ENCODE measurements around the gene AQP10. TPM values are rescaled to one million over a fixed set of nuclear protein-coding genes. Genes with fewer than 3 reads are reported as not detected.
"Not testable (repeated sequence)": the region's sequence is repeated elsewhere in the genome, so short reads cannot be mapped to it uniquely, and the experiment has no call there.

AQP10 gene
- total RNA-seq, 1 experiment from 2014 or later: not detected

- Histone ChIP-seq H3K4me1 (ENCODE audit: control insufficient read depth, insufficient read depth, low read length) (no peaks in the 10 kb centered on the region), H3K4me3 (ENCODE audit: low read depth in 2 of 2, low read length in 2 of 2) (no peak overlapping the region), H3K27me3 (ENCODE audit: control insufficient read depth, insufficient read depth, low read length) (no peaks in the 10 kb centered on the region), H3K36me3 (ENCODE audit: control insufficient read depth, insufficient read depth, low read length) (no peaks in the 10 kb centered on the region), H3K27ac (ENCODE audit: low read length) (no peak overlapping the region), H3K9me3 (ENCODE audit: control insufficient read depth, insufficient read depth, low read depth, low read length) (no peaks in the 10 kb centered on the region)
- intact Hi-C loops (cut with micrococcal nuclease; ENCODE audit: unreplicated experiment) (no loop called here), in situ Hi-C loops (cut with HindIII; ENCODE audit: low pct_unique_long_range_greater_than_20kb, low sequenced_read_pairs) (no loop called here)
- TF ChIP-seq TCF7L2 (IDR thresholded peaks at IDR 0.05; ENCODE audit: low read depth, low read length): no peak
- TF ChIP-seq REST (IDR thresholded peaks at IDR 0.05; ENCODE audit: insufficient read depth in 1 of 2, low read depth in 2 of 2, low read length in 1 of 2): no peak
- TF ChIP-seq SIN3A (IDR thresholded peaks at IDR 0.05; ENCODE audit: borderline replicate concordance, insufficient read depth, low read depth, low read length): no peak
- no peak for TF ChIP-seq POLR2AphosphoS5 (IDR thresholded peaks at IDR 0.05; ENCODE audit: low read depth, low read length)
- TF ChIP-seq CTCF (IDR thresholded peaks at IDR 0.05): no peak
- POLR2A ChIA-PET: interaction anchor here (0.6 kb wide), 1 partner anchor 17 kb away, joined by 3 read pairs; no protein-coding TSS in a partner anchor
- ATAC-seq: no peak
- BruUV-seq (replicated peaks): no TSS peak
- CTCF ChIA-PET: no interaction called here
- no peak for DNase-seq (ENCODE audit: low read depth, low spot score)
Observed at GRCh38 chr1:154306151-154306550, 14.7 kb upstream of the AQP10 start.

- CTCF ChIA-PET; H3K27ac ChIP-seq (ENCODE audit: low read length): not testable (repeated sequence)
Observed at GRCh38 chr1:154307670-154308270, 13.1 kb upstream of the AQP10 start.

GRCh38 chr1:154309136-154309535 is 11.8 kb upstream of the AQP10 start:
- intact Hi-C loops (cut with micrococcal nuclease; ENCODE audit: unreplicated experiment); H3K4me1 ChIP-seq (ENCODE audit: control insufficient read depth, insufficient read depth, low read length); H3K4me3 ChIP-seq (ENCODE audit: low read depth in 2 of 2, low read length in 2 of 2); BruUV-seq (replicated peaks); H3K9me3 ChIP-seq (ENCODE audit: control insufficient read depth, insufficient read depth, low read depth, low read length); ATAC-seq; H3K36me3 ChIP-seq (ENCODE audit: control insufficient read depth, insufficient read depth, low read length); CTCF ChIA-PET; H3K27me3 ChIP-seq (ENCODE audit: control insufficient read depth, insufficient read depth, low read length); DNase-seq (ENCODE audit: low read depth, low spot score); POLR2A ChIA-PET; in situ Hi-C loops (cut with HindIII; ENCODE audit: low pct_unique_long_range_greater_than_20kb, low sequenced_read_pairs); H3K27ac ChIP-seq (ENCODE audit: low read length): not testable (repeated sequence)

More at GRCh38 chr1:154307670-154308270, 13.1 kb upstream of the AQP10 start:
- intact Hi-C loops (cut with micrococcal nuclease; ENCODE audit: unreplicated experiment); BruUV-seq (replicated peaks); DNase-seq (ENCODE audit: low read depth, low spot score); H3K4me1 ChIP-seq (ENCODE audit: control insufficient read depth, insufficient read depth, low read length); H3K27me3 ChIP-seq (ENCODE audit: control insufficient read depth, insufficient read depth, low read length); POLR2A ChIA-PET; H3K9me3 ChIP-seq (ENCODE audit: control insufficient read depth, insufficient read depth, low read depth, low read length); H3K36me3 ChIP-seq (ENCODE audit: control insufficient read depth, insufficient read depth, low read length); in situ Hi-C loops (cut with HindIII; ENCODE audit: low pct_unique_long_range_greater_than_20kb, low sequenced_read_pairs); ATAC-seq; H3K4me3 ChIP-seq (ENCODE audit: low read depth in 2 of 2, low read length in 2 of 2): not testable (repeated sequence)

- intact Hi-C loops (cut with micrococcal nuclease; ENCODE audit: unreplicated experiment); ATAC-seq; H3K27me3 ChIP-seq (ENCODE audit: control insufficient read depth, insufficient read depth, low read length); H3K4me3 ChIP-seq (ENCODE audit: low read depth in 2 of 2, low read length in 2 of 2); H3K4me1 ChIP-seq (ENCODE audit: control insufficient read depth, insufficient read depth, low read length); BruUV-seq (replicated peaks); H3K27ac ChIP-seq (ENCODE audit: low read length); in situ Hi-C loops (cut with HindIII; ENCODE audit: low pct_unique_long_range_greater_than_20kb, low sequenced_read_pairs); CTCF ChIA-PET; POLR2A ChIA-PET; H3K36me3 ChIP-seq (ENCODE audit: control insufficient read depth, insufficient read depth, low read length); DNase-seq (ENCODE audit: low read depth, low spot score); H3K9me3 ChIP-seq (ENCODE audit: control insufficient read depth, insufficient read depth, low read depth, low read length): not testable (repeated sequence)
Observed at GRCh38 chr1:154312229-154313065, 8.4 kb upstream of the AQP10 start.
